GM12873 (cell line): ENCODE results near the gene TMPRSS12.

Source experiments
- CTCF ChIP-seq: IDR thresholded peaks from 2 replicates; pipeline ENCODE4 v1.5.1; 2012; ENCODE audit warnings: low read depth, mild to moderate bottlenecking, moderate library complexity, low read length, control low read depth; ENCODE audit not compliant: insufficient read depth; ENCODE audit errors: missing control alignments

TMPRSS12 gene

GRCh38 chr12:50825372-50825838, 17.3 kb upstream of the TMPRSS12 start:
- TF ChIP-seq CTCF, result peak; percentile 40

GRCh38 chr12:50828121-50828520, 14.6 kb upstream of the TMPRSS12 start:
- no peak for TF ChIP-seq CTCF

GRCh38 chr12:50828886-50829285, 13.8 kb upstream of the TMPRSS12 start:
- no peak for TF ChIP-seq CTCF

GRCh38 chr12:50839042-50839441, 3.7 kb upstream of the TMPRSS12 start:
- no peak for TF ChIP-seq CTCF

GRCh38 chr12:50840809-50841487, 1.8 kb upstream of the TMPRSS12 start:
- TF ChIP-seq CTCF, result no peak

GRCh38 chr12:50841716-50842531, 802 bp upstream of the TMPRSS12 start:
- TF ChIP-seq CTCF, result no peak

- no peak for TF ChIP-seq CTCF
These were observed 2.4 kb downstream of the TMPRSS12 start for GRCh38 chr12:50845021-50845647.
